NCI-H345 treated with DMSO at 0.1 percent for 48 hours (cell line): Measurements from ENCODE around the gene RAB44.
"Not testable (repeated sequence)": the region's sequence is repeated elsewhere in the genome, so short reads cannot be mapped to it uniquely, and the experiment has no call there.

ENCODE experiments used
- DNase-seq: peaks from one replicate; lab custom pipeline; 2025; ENCODE audit not compliant: unreplicated experiment; lab: John Stamatoyannopoulos, UW

RAB44 gene

GRCh38 chr6:36697481-36697903 lies at the start of gene RAB44:
Gene RAB44, plus strand, starts transcription at chr6:36697826. Its CDS starts 6,410 bp downstream, at chr6:36704236.
- no peak for DNase-seq

- no peak for DNase-seq
Measured at GRCh38 chr6:36649086-36649485, 48.5 kb upstream of the RAB44 start.

GRCh38 chr6:36649701-36650484 lies 47.7 kb upstream of the RAB44 start:
- DNase-seq: no peak

- DNase-seq: no peak
Measured at GRCh38 chr6:36650848-36651478, 46.7 kb upstream of the RAB44 start.

GRCh38 chr6:36651659-36652379 lies 45.8 kb upstream of the RAB44 start:
- DNase-seq: no peak

DNA sequence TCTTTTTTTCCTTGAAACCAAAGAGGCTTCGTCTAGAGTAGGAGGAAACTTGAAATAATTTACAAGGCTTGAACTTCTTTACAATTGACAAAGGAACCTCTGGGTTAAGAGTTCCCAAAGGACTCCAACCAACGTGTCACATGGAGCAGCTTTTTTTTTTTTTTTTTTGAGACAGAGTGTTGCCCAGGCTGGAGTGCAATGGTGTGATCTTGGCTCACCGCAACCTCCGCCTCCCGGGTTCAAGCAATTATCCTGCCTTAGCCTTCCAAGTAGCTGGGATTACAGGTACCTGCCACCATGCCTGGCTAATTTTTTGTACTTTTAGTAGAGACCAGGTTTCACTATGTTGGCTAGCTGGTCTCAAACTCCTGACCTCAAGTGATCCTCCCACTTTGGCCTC lies 43.2 kb upstream of the RAB44 start:
- not testable (repeated sequence) for DNase-seq

DNA sequence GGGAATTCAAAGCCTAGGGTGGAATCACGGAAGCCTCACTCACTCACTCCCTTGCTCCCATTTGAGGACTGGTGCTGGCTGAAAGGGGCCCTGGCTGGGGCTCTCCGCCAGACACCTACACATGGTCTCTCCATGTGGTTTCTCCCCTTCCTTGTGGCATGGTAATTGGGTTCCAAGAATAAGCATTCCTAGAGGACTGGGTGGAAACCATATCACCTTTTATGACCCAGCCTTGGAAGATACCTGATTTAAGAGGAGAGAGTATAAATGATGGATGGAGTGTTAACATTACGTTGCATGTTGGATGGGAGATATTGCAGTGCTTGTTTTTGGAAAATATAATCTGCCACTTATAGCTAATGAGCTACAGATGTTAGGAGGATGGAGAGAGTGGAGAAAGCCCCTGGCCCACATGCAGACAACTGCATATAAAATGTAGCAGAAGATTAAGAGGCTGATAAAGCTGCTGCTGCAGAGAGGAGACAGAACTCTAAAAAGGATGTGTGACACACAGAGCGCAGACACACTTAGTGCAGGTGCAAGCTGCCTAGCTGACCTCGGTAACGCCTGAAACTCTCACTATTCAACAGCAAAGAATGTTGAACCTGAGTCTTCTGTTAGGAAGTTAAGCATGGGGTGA lies 42.4 kb upstream of the RAB44 start:
- no peak for DNase-seq

DNA sequence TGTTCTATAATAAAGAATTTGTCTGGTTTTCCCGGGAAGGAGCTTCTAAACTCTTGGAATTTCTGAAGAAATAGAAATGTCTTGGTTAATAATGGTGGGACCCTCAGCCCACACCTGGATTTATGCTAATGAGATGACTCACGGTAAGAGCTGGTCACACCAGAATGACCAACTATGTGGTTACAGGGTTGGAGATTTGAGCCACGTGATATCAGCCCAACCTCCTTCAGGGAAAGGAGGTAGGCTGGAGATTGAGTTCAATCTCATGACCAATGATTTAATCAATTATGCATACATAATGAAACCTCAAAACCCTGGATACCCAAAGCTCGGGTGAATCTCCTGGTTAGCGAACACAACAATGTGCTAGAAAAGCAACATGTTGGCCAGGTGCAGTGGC lies 41.2 kb upstream of the RAB44 start:
- no peak for DNase-seq

DNA sequence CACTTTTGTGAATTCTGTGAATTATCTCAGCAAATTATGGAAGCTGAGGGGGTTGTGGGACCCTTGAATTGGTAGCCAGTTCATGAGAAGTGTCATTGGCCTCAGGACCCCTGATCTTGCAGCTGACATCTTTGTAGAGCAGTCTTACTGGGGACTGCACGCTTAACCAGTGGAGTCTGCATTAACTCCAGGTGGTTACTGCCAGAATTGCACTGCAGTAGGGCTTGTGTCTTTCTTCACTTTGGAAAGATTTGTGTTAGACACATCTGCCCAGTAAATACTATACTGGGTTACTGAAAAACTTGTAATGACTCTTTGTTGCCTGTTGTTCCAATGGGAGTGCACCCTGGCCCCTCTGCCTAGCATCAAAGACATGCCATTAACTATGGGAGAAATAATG lies 40.4 kb upstream of the RAB44 start:
- no peak for DNase-seq

- no peak for DNase-seq
Measured at GRCh38 chr6:36657942-36658544, 39.6 kb upstream of the RAB44 start.

- no peak for DNase-seq
Measured at GRCh38 chr6:36659271-36659670, 38.4 kb upstream of the RAB44 start.

DNA sequence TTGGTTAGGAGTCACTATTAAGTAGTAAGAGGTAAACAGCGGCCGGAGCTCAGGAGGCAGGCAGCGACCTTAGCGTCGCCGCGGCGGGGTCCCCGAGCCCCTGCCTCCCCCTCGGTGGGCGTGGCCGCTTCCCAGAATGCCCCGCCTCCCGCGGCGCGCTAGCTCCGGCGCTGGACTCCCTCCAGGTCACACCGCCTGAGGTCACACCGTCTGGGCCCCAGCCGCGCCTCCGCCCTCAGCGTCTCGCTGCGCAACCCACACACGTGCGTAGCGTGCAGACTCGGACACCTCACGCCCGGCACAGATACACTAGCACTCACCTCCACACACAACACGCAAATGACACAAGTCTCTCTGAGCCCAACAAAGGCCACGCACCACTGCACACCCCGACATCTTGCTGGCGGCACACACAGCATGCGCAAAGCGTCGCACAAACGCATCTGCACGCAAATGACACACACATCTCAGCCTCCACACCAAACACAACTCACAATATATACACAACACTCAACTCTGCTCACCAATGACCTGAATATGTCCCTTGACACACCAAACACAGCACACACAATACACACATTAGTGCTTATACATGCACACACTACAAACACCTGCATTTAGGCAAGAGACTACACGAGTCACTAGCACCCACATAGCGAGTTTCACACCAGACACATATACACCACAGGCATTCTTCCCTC lies 36.7 kb upstream of the RAB44 start:
- DNase-seq: no peak

DNA sequence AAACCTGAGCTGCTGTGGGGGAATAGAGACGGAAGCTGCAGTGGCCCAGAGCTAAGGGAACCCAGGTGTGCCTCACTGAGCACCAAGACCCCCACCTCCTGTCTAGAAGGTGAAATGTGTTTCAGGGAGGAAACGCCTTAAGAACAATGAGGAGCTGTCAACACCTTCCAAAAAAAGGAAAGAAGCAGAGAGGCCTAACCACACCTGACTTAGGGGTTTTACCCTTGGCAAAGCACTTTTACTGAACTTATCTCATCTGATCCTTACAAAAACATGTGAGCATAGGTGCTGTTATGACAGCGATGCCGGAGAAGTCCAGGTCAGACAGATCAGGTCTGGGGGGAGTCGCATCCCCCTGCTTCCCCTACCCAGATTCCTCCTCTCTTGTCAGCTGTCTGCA lies 35.2 kb upstream of the RAB44 start:
- no peak for DNase-seq

- no peak for DNase-seq
Measured at GRCh38 chr6:36662827-36663256, 34.8 kb upstream of the RAB44 start.

DNA sequence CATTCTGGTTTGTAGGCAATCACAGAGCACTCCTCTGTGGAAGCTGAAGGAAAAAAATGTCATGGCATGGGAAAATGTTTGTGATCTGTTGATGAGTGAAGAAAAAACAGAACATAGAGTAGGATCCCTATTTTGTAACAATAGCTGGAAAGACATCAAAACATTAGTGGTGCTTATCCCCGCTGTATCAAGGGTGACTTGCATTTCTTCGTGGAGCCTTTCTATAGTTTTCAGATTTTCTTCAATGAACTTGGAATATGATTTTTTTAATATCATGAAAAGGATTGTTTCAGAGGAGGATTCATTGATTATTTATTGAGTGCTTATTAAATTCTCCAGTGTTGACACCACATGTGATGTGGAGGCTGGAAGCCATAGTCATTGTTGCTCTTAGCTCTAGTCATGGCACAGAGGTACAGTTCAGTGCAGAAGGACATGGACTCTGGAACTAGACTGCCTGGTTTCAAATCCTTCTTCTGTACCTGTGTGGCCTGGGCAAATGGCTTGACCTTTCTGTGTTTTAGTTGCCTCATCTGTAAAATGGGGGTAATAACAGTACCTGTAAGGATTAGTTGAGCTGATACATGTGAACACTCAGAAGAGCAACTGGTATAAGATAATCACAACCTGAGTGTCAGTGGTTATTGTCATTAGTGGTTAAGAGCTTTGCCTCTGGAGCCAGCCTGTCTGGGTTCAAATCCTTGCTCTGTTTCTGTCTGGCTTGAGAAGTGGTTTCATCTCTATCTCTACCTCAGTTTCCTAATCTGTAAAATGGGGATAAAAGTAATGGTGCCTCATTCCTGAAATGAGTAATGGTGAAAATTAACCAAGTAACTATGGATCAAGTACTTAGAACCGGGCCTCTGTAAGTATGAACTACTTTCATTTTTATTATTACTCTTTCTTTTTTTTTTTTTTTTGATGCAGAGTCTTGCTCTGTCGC lies 33.9 kb upstream of the RAB44 start:
- no peak for DNase-seq

GRCh38 chr6:36665180-36665579 lies 32.4 kb upstream of the RAB44 start:
- DNase-seq: no peak

DNA sequence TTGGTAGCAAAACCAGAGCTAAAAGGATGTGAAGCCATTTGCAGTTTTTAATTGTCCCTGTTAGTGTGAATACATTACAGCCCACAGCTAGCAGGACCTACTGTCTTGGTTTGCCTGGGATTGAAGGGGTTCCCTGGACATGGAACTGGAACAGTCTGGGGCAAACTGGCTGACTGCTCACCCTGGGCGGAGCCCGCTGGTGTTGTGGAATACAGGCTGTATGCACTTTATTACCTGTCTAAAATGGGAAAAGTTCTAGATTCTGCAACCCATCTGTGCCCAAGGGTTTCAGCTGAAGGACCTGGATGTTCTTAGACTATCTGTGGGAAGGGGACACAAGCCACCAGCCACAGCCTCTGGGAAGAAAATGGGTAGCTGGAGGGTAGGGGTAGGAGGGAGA lies 31.3 kb upstream of the RAB44 start:
- no peak for DNase-seq

DNA sequence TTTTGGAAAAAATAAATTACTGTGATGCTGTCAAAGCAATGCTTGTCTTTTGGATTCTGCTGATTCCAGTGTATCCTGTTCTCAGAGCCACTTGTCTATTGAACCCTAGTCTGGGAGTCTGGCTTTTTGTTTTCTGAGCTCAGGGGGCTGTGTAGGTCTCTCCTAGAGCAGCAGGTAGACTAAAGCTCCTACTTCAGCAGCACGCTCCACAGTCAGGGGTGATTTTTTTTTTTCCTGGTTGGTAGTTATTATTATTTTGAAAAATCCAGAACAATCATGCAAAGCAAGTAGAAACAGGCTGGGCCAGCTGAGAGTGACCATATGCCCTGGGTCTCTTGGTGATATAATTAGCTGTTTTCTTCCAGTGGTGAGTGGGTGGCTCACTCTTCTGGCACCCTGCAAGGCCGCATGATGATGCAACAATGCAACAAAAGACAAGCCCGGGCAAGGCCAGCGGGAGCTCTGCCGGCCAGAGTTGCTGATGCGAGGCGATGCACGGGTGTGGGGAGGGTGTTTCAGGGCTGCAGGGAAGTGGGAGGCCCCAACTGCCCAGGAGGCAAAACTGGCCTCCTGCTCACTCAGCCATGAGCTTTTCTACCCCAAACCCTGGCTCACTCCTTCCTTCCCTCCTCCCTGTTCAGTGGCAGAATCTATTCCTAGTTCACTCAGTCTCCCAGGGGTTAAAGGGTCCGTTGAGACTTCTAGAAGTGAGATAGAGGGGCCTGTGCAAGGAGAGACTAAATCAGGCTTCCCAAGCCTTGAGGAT lies 30.6 kb upstream of the RAB44 start:
- DNase-seq: peak; percentile 87

GRCh38 chr6:36668591-36668990 lies 29.0 kb upstream of the RAB44 start:
- no peak for DNase-seq
